Loucy (cell line): ENCODE results near the gene ACP3.

Source experiments
- EZH2phosphoT487 ChIP-seq: fragments of 200-600 bp; IDR thresholded peaks from 2 replicates; pipeline ENCODE4 v1.6.1; 2018; ENCODE audit warnings: antibody characterized with exemption, mild to moderate bottlenecking, moderate library complexity, borderline replicate concordance
- TF ChIP-seq, protein P1 (sequence below): fragments of 200-600 bp; sonication (generic); conservative IDR thresholded peaks from 2 replicates; pipeline ENCODE4 v1.5.1; 2014; ENCODE audit warnings: mild to moderate bottlenecking, antibody characterized with exemption, low read length

DNA sequence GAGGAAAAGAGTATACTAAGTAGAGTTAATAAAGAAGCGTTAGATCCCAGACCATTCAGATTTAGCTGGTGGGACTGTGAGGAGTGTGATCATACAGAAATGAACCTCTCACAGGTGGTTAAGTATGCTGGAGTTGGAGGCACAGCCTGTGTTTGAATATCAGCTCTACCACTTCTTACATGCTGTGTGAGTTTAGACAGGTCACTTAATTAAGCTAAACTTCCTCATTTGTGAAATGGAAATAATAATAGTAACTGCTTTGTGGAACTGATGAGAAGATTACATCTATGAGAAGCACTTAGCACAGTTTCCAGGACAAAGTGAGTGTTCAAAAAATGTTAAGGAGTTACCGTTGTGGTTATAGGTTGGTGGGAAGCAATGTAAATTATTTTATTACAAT, 8.4 kb downstream of the ACP3 start:
- TF ChIP-seq, protein P1, sequence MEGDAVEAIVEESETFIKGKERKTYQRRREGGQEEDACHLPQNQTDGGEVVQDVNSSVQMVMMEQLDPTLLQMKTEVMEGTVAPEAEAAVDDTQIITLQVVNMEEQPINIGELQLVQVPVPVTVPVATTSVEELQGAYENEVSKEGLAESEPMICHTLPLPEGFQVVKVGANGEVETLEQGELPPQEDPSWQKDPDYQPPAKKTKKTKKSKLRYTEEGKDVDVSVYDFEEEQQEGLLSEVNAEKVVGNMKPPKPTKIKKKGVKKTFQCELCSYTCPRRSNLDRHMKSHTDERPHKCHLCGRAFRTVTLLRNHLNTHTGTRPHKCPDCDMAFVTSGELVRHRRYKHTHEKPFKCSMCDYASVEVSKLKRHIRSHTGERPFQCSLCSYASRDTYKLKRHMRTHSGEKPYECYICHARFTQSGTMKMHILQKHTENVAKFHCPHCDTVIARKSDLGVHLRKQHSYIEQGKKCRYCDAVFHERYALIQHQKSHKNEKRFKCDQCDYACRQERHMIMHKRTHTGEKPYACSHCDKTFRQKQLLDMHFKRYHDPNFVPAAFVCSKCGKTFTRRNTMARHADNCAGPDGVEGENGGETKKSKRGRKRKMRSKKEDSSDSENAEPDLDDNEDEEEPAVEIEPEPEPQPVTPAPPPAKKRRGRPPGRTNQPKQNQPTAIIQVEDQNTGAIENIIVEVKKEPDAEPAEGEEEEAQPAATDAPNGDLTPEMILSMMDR: no peak
- TF ChIP-seq EZH2phosphoT487: no peak
